HG03159 (cell line): ENCODE data around the gene LMBRD1.
A peak's percentile ranks its signal among the peaks of the same experiment; 100 is the strongest.
"Not testable (repeated sequence)": the region's sequence is repeated elsewhere in the genome, so short reads cannot be mapped to it uniquely, and the experiment has no call there.

Experiments used
- ATAC-seq: cut with Tn5 transposase; IDR thresholded peaks from one replicate; pipeline ENCODE4 v1.9.1; 2021; ENCODE audit warnings: mild to moderate bottlenecking, moderate library complexity; ENCODE audit not compliant: unreplicated experiment

The LMBRD1 gene

DNA sequence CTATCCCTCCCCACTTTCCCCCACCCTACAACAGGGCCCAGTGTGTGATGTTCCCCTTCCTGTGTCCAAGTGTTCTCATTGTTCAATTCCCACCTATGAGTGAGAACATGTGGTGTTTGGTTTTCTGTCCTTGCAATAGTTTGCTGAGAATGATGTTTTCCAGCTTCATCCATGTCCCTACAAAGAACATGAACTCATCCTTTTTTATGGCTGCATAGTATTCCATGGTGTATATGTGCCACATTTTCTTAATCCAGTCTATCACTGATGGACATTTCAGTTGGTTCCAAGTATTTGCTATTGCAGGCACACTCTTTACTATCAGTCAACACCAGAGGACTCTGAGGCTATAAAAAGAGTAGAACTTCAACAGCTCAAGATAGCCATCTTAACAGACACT is 2.0 kb upstream of the LMBRD1 start:
- not testable (repeated sequence) for ATAC-seq

DNA sequence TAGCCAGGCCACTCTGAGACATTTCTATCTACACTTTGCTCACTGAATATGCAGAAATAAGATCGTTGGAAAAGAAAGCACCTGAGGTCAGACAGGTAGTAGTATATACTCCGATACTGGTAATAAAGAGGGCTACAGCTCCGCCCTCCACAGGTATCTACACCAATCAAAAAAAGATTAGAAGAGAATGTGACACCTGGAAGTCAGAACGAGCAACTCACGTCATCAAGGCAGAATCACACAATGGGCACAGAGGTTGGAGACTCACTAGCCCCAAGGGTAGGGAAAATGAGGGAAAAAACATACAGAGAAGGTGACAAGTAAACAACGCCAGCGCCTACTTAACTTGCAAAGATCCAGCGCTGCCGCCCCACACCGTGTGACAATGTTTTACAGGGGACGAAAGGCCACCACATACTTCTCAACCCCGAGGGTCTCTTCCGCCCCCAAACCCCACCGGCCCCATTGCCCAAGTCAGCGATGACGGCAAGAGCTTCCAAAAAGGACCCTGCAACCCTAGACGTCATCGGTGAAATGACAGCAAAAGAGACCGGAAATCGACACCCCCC is 653 bp downstream of the LMBRD1 start:
- ATAC-seq = peak; percentile 32

DNA sequence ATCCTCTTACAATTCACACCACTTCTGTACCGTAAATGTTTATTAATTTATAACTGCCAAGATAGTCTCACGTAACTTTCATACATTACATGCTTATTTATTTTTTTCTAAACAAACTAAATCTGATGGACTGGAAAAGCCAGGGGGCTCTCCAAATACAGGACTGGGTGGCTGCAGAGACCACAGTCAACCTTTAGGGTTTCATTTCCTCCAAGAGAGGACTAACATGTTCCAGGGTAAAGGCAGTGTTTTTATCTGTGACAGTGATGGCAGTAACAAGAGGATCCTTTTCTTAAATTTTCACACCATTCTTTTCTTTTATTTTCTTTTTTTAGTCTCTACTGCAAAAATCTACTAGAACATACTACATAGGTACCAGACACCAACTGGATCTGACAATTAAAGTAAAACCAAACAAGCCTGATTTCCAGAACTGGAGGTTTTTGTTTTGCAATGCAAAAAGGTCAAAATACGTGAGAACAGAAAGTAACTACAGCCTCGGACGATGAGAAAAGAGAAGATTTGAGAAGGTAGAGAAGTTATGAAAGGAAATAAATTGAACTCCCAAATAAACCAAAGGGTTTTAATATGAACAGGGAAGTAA is 1.2 kb downstream of the LMBRD1 start:
- ATAC-seq = peak; percentile 42

DNA sequence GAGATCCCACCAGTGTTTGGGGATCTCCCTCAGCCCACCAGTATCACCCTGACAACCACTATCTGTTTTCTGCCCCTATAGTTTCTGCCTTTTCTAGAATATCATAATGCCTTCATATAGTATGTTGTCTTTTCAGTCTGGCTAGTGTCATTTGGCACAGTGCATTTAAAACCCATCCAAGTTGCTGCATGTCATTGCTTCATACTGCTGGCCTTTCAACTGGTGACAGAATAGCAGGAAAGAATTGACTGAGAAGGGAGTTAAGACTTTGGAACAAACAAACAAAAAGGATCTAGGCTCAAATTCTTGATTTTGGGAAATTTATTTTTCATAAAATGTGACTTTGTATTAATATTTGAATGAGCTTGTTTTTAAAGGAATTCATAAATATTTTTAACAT is 4.5 kb downstream of the LMBRD1 start:
- no peak for ATAC-seq

DNA sequence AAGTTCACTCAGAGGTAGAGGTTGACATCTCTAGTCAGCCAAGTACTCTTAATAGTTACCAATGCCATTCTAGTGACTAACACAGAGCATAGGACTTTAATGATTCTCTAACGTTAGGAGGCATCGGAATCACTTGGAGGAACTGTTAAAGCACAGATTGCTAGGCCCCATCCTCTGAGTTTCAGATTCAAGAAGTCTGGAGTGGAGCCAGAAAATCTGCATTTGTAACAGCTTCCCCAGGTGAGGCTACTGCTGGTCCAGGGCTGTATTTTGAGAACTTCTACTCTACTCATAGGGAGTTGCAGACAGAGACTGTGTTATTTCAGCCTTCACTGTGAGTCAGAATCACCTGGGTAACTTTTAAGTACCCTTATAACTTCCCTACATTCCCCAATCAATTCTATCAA is 5.7 kb downstream of the LMBRD1 start:
- ATAC-seq = peak; percentile 48

DNA sequence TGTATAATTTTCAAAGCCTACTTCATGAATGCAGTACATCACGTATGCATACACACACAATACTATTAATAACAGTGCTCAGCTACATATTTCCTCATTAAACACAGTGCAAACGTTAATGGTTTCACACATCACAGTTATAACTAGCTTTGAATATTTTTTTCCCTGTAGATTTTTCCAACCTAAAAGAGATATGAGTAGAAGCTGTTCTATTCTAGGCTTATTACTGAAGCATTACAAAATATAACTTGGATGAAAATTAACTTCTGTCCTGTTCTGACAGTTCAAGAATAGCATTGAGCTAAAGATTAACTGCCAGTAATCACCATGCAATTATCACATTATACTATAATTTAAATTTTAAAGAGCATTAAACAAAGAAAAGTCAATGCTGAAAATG is 6.2 kb downstream of the LMBRD1 start:
- peak; percentile 6 for ATAC-seq

DNA sequence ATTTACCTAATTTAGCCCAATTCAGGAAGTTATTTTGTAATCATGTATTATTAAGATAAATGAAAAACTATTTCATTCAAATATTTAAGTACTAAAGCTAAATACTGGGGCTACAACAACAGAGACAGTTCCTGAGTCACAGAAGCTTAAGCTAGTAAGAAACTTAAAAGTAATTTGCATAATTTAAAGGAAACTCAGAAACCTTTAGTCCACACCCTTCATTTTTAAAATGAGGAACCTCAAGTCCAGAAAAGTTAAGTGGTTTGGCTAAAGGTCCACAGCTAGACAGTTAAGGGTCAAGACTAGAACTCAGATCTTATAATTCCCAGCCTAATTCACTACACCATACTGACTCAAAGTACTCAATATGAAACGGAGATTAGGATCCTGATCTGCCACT is 7.2 kb downstream of the LMBRD1 start:
- peak; percentile 38 for ATAC-seq

DNA sequence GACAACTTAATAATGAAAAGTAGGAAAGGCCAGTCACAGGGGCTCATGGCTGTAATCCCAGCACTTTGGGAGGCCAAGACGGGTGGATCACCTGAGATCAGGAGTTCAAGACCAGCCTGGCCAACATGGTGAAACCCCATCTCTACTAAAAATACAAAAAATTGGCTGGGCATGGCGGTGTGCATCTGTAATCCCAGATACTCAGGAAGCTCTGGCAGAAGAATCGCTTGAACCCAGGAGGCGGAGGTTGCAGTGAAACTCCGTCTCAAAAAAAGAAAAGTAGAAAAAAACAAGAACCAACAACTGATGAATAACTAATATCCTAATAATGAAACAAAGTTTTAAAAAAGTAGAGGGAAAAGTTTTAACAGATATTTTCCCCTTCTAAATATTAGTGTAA is 9.4 kb downstream of the LMBRD1 start:
- not testable (repeated sequence) for ATAC-seq

DNA sequence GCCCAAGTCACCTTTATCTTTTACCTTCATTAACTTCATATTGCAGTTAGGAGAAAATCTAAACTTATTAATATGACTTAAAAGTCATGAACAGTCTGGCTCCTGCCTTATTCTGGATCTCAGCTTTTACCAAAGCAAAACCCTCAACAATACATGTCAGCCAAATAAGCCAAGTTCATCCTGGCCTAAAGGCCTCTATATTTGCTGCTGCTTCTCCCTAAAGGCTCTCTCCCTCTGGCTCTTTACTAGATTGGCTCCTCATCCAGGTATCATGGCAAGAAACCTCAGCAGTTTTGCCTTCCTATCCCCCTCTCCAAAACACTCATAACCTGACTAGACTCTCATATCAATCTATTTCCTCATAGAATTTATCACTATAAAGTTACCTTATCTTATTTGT is 11.1 kb downstream of the LMBRD1 start:
- ATAC-seq = no peak

DNA sequence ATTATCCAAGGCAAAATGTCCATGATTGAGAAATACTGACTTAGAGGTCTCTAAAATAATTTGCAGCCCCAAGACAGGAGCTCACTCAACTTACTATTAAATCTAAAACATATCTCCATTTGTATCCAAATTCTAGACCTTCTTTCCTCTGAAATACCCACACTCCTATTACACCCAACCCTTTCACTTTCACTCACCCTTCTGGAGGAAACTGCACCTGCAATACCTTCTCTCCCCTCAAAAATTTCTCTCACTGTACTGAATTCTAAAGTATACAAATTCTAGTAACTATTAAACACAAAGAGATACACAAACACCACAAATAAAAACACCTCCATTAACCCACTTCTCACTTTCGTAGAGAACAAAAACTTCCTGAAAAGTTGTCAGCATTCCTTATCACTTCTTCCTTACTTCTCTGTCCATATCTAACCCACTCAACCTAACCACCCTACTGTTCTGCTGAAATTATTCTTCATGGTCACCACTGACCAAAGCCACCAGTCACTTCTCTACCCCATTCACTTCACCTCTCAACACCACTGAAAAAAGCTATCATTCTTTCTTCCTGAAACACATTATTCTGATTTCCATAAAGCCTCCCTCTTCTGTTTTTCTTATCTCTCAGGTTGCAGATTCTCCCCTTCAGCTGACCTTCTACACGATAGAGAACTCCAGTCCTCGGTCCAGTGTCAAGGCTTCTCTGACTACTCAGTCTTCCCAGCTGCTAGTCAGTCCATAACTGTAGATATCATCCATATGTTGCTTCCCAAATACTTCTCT is 12.0 kb downstream of the LMBRD1 start:
- peak; percentile 86 for ATAC-seq

DNA sequence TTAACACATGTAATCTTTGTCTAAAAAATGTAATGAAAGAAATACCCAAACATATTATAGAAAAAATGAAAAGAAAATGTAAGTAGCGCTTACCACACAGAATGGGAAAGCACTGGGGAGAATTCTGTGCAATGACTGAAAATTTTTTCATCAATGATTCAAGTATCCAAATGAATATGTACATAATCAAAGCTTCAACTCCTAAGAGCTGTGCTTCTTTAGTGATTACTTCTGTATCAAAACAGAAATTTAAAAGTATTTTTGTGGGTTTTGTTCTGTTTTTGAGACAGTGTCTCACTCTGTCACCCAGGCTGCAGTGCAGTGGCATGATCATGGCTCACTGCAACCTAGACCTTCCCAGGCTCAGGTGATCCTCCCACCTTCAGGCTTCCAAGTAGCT is 13.7 kb downstream of the LMBRD1 start:
- no peak for ATAC-seq

DNA sequence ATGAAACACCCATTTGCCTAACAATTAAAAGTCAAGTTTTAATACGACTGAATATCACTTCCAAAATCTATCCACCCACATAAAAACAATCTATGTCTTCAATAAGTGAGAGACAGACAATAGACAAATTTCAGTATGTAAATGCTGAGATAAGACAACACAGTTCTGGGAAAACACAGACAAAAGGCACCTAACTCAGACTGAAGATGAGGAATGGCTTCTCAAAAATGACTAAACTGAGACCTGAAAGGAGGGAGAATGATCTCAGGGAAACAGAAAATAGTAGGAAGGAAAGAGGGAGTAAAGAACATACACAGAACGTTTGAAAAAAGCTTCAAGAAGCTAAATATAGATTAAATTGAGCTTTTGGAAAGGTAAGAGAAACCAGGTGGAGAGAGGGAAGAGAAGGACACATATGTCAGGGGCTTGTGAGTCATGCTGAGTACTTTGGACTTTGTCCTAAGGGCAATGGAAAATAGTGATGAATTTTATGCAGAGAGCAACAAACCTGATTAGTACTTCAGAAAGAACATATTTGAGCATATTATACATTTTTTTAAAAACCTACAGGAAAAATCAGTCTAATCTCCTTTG is 16.1 kb downstream of the LMBRD1 start:
- ATAC-seq = no peak

DNA sequence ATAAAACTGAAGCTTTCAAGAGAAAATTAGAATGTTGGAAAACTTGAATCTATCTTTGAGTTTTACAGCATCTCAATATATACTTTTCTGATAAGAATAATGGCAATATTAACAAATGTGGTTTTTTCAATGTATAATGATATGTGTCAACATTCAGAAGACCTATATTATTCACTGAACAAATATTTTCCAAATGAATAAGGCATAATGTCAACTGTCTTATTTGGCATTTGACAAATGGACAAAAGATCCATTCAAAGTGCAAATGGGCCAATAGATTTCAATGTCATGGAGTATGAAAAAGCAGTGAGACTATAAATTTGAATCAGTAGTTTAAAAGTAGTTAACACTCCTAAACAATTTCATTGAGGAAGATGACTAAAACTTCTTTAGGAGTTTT is 20.9 kb downstream of the LMBRD1 start:
- no peak for ATAC-seq

DNA sequence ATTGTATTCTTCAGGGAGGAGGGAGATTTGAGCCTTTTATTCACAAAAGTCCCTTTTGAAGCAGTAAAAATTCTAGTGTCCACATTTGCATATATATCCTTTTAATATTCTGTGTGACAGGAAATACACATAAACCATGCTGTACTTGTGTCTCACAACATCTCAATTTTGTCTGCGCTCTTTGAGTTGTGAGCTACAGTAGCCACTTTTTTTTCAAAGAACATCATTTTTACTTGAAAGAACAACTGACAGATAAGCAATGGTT is 21.3 kb downstream of the LMBRD1 start:
- no peak for ATAC-seq

DNA sequence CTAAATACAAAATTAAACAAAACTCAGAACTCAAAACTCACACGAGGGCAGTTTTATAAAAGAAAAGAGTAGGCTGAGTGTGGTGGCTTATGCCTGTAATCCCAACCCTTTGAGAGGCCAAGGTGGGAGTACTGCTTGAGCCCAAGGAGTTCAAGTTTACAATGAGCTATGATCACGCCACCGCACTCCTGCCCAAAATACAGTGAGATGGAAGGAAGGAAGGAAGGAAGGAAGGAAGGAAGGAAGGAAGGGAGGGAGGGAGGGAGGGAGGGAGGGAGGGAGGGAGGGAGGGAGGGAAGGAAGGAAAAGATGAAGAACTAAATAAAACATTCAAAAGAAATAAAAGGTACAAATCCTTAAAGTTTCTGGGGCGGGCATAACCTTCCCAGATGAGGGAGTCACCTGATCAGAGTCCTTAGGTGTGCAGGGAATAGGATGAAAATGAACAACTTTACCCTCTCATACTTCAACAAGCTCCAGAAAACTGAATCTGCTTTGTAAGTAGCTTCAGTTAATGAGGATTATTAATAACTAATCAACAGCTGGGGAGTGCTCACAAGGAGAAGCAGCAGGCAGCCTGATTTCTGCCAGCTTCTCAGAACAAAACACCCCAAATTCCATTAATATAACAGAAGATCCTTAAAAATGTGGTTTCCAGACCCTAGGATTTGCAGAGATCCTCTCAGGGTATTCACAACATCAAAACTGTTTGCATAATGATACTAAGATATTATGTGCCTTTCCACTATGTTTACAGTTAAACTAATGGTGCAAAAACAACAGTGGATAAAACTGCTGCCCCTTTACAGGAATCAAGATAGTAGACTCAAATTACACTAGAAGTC is 21.8 kb downstream of the LMBRD1 start:
- no peak for ATAC-seq

DNA sequence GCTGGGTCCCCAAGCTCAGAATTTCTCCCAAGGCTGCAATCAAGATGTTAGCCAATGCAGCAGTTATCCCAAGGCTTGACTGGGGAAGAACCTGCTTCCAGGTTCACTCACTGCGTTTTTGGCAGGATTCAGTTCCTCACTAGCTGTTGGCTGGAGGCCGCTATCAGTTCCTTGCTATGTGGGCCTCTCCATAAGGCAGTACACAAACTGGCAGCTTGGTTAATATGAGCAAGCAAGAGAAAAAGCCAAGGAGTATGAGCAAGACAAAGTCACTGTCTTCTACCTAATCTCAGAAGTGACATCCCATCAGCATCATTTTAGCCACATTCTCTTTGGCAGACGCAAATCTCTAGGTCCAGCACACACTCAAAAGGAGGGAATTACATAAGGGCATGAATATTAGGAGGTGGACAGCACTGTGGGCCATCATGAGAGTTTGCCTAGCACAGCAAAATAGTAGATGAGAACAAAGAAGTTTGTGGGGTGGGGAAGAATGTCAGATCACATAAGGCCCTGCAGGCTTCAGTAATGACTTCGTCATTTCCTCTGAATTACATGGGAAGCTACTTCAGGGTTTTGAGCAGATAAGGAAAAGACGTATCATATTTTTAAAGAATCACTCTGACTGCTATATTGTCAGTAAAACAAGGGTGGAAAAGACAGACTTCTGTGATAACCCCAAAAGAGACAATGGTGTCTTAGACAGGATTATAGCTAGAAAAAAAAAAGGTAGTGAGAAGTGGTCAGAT is 25.5 kb downstream of the LMBRD1 start:
- ATAC-seq = no peak

DNA sequence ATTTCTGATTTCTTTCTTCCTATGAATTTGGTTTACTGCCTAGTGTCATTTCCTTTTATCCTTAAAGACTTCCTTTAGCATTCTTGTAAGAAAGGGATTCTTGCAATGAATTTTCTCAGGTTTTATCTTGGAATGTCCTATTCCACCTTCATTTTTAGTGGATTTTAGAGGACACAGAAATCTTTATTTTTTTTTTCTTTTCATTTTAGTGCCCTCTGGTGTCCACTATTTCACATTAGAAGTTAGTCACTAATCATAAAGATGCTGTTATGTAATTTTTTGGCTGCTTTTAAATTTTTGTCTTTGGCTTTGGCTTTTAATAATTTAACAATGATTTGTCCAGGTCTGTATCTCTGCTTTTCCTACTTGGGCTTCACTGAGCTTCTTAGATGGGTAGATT is 28.1 kb downstream of the LMBRD1 start:
- no peak for ATAC-seq

DNA sequence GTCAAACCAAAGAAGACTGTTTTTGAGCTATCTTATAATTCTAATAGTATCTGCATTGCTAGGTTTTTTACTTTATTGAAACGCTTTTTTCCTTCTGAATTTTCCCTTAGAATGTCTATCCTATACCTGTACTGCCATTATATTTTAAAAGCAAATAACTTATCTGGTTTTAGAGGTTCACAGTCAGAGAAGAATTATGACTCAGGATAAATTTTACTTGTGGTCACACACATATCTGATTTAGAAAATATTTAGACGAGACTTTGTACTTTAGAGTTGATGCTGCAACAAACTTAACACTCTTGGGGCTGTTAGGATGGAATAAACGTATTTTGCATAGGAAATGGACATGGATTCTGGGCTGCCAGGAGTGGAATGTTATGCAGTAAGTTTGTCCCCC is 33.0 kb downstream of the LMBRD1 start:
- ATAC-seq = no peak

DNA sequence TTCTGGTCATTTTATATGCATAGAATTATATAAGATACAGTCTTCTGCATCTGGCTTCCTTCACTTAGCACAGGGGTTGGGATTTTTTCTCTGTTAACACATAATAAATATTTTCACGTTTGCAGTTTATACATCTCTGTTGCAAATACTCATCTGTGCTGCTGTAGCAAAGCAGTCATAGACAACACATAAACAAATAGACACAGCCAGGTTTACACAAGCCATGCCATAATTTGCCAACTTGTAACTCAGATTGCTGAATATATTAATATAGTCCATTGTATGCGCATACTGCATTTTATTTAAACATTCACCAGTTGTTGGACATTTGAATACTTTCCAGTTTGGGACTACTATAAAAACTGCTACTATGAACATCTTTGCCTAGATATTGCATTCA is 35.0 kb downstream of the LMBRD1 start:
- ATAC-seq = no peak

DNA sequence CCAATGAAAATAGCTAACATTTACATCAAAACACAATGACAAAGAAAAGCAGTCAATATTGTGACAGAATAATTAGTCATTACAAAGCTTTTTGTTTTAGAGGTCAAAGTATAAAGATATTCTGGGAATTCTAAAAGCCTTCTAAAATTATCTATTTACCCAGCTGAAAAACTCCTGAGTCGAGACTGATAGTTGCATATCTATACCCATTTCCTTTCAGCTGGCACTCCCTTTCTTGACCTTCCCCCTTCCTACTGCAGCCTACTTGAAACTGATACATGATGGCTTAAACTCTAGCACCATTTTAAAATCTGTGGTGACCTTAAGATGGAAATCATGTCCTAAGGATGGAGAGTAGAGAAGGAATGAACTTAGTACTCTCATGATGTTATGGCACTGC is 38.6 kb downstream of the LMBRD1 start:
- no peak for ATAC-seq

DNA sequence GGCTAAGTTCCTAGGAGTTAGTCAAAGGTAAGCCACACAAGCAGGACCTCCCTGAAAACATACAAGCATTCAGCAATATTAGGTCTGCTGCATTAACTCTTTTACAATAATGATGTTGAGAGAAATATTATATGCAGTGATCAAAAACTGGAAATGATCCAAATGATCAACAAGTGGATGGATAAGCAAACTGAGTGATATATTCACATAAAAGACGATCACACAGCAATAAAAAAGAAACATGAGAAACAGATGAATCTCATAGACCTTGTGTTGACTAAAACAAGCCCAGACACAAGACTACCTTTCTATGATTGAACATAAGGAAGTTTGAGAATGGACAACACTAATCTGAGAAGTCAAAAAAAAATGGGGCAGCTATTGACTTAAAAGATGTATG is 39.9 kb downstream of the LMBRD1 start:
- no peak for ATAC-seq
